K562 (cell line): ENCODE data around the gene SYNCRIP. TPM values are rescaled to one million over a fixed set of nuclear protein-coding genes. Genes with fewer than 3 reads are reported as not detected.

Source experiments
- DPF2 ChIP-seq: fragments of 450-650 bp; IDR thresholded peaks from 2 replicates; pipeline ENCODE4 v1.6.1; 2016
- FOXK1 ChIP-seq: sonication (generic); formaldehyde crosslinking; IDR thresholded peaks from 2 replicates; pipeline ENCODE4 v1.8.0; 2022; ENCODE audit warnings: missing genetic modification reagents, mild to moderate bottlenecking, borderline replicate concordance
- GATAD2A ChIP-seq: fragments of 450-650 bp; IDR thresholded peaks from 2 replicates; pipeline ENCODE4 v1.6.1; 2017
- HEY1 ChIP-seq: fragments of 250-450 bp; sonication (Bioruptor Pico); IDR thresholded peaks from 2 replicates; pipeline ENCODE4 v1.5.0; 2020; ENCODE audit warnings: mild to moderate bottlenecking, moderate library complexity, borderline replicate concordance
- KHSRP ChIP-seq: fragments of 450-650 bp; IDR thresholded peaks from 2 replicates; pipeline ENCODE4 v1.6.1; 2017
- LEF1 ChIP-seq: fragments of 450-650 bp; IDR thresholded peaks from 2 replicates; pipeline ENCODE4 v1.6.1; 2016; ENCODE audit warnings: mild to moderate bottlenecking
- PRPF4 ChIP-seq: fragments of 200-400 bp; formaldehyde crosslinking; IDR thresholded peaks from one replicate; pipeline ENCODE4 v1.6.1; 2017; ENCODE audit warnings: low read length, low read depth, mild to moderate bottlenecking; ENCODE audit not compliant: insufficient read depth, poor library complexity, severe bottlenecking
- RBM14 ChIP-seq: fragments of 200-400 bp; formaldehyde crosslinking; IDR thresholded peaks from 2 replicates; pipeline ENCODE4 v1.6.1; 2018; ENCODE audit warnings: low read depth, mild to moderate bottlenecking, low read length, moderate library complexity, borderline replicate concordance; ENCODE audit not compliant: insufficient read depth
- TCF7 ChIP-seq: sonication (generic); IDR thresholded peaks from 2 replicates; pipeline ENCODE4 v1.6.1; 2016; ENCODE audit warnings: antibody characterized with exemption, borderline replicate concordance
- ZBTB49 ChIP-seq: sonication (generic); formaldehyde crosslinking; IDR thresholded peaks from 2 replicates; pipeline ENCODE4 v1.8.0; 2022; ENCODE audit warnings: missing genetic modification reagents, mild to moderate bottlenecking, borderline replicate concordance
- ZBTB9 ChIP-seq: fragments of 450-650 bp; formaldehyde crosslinking; IDR thresholded peaks from 2 replicates; pipeline ENCODE4 v1.4.0; 2020; ENCODE audit warnings: mild to moderate bottlenecking, moderate library complexity
- ZNF174 ChIP-seq: fragments of 250-450 bp; sonication (Bioruptor Pico); IDR thresholded peaks from 2 replicates; pipeline ENCODE4 v1.4.0; 2020; ENCODE audit warnings: mild to moderate bottlenecking
- polyA plus RNA-seq, 8 experiments: library from polyadenylated mRNA; depleted of rRNA in 4 of 8; stranded (reverse) in 5 of 8; unstranded in 3 of 8; fragments of >200 nt; fragmentation: Nextera tagmentation in 2 of 8; fragmentation: Illumina TruSeq in 1 of 8; extraction: Ambion mirVana in 2 of 8; extraction: Trizol in 1 of 8; gene quantifications; 2 replicates each; pipeline versions ENCODE4 v1.2.1 to v1.2.3, GENCODE V29; 2011 to 2014; ENCODE audit warnings: inconsistent platforms in 1 of 8, missing spikeins in 1 of 8
- total RNA-seq, 7 experiments: library from RNA; depleted of rRNA in 6 of 7; stranded (reverse); fragments of >200 nt in 6 of 7; fragmentation: Illumina TruSeq in 2 of 7; extraction: Trizol in 2 of 7; gene quantifications; 2 replicates each; pipeline versions ENCODE4 v1.2.1 to v1.2.3, GENCODE V29; 2011 to 2021; ENCODE audit warnings: low replicate concordance in 1 of 7
- TF ChIP-seq, protein P1 (sequence below): fragments of 250-450 bp; sonication (Bioruptor Pico); IDR thresholded peaks from 2 replicates; pipeline ENCODE4 v1.5.0; 2021
- TF ChIP-seq, protein P2 (sequence below), 2 experiments: fragments of 150-350 bp in 1 of 2; IDR thresholded peaks; 2 replicates each; pipeline ENCODE4 v1.6.1; 2012 to 2016; ENCODE audit warnings: low read depth in 2 of 2, low read length in 2 of 2, mild to moderate bottlenecking in 1 of 2, moderate library complexity in 1 of 2
- TF ChIP-seq, protein P3 (sequence below): fragments of 250-450 bp; sonication (Bioruptor Pico); IDR thresholded peaks from 2 replicates; pipeline ENCODE4 v1.8.0; 2021; ENCODE audit warnings: mild to moderate bottlenecking, moderate library complexity
- TF ChIP-seq, protein P4 (sequence below): fragments of 450-650 bp; conservative IDR thresholded peaks from 2 replicates; pipeline ENCODE4 v1.6.1; 2016; ENCODE audit warnings: missing genetic modification characterization, low read depth, mild to moderate bottlenecking, control low read depth, missing compliant biosample characterization

Gene SYNCRIP
- total and polyA plus RNA-seq, 9 of the 15 experiments (the other 6 are each of a cell fraction or from before 2014, with no cell fraction given) = 46.5 to 295 (median 140) TPM

- TF ChIP-seq, protein P1, sequence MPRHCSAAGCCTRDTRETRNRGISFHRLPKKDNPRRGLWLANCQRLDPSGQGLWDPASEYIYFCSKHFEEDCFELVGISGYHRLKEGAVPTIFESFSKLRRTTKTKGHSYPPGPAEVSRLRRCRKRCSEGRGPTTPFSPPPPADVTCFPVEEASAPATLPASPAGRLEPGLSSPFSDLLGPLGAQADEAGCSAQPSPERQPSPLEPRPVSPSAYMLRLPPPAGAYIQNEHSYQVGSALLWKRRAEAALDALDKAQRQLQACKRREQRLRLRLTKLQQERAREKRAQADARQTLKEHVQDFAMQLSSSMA (CRISPR knock-in tag) = no peak
- TF ChIP-seq PRPF4 (no peak), ZBTB49 (CRISPR knock-in tag) (no peak), GATAD2A (no peak), HEY1 (no peak), TCF7 (no peak), KHSRP (no peak), ZBTB9 (peak; percentile 81; the same call in 1 of the 2 replicates), LEF1 (no peak), FOXK1 (CRISPR knock-in tag) (peak; percentile 85; the same call in 1 of the 2 replicates), ZNF174 (CRISPR knock-in tag) (no peak), DPF2 (no peak; the same call in 1 of the 2 replicates), RBM14 (0 out of 2 replicates have a peak, but pooled peaks have one; percentile 39)
- TF ChIP-seq, protein P2, sequence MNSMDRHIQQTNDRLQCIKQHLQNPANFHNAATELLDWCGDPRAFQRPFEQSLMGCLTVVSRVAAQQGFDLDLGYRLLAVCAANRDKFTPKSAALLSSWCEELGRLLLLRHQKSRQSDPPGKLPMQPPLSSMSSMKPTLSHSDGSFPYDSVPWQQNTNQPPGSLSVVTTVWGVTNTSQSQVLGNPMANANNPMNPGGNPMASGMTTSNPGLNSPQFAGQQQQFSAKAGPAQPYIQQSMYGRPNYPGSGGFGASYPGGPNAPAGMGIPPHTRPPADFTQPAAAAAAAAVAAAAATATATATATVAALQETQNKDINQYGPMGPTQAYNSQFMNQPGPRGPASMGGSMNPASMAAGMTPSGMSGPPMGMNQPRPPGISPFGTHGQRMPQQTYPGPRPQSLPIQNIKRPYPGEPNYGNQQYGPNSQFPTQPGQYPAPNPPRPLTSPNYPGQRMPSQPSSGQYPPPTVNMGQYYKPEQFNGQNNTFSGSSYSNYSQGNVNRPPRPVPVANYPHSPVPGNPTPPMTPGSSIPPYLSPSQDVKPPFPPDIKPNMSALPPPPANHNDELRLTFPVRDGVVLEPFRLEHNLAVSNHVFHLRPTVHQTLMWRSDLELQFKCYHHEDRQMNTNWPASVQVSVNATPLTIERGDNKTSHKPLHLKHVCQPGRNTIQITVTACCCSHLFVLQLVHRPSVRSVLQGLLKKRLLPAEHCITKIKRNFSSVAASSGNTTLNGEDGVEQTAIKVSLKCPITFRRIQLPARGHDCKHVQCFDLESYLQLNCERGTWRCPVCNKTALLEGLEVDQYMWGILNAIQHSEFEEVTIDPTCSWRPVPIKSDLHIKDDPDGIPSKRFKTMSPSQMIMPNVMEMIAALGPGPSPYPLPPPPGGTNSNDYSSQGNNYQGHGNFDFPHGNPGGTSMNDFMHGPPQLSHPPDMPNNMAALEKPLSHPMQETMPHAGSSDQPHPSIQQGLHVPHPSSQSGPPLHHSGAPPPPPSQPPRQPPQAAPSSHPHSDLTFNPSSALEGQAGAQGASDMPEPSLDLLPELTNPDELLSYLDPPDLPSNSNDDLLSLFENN (IDR thresholded peaks at IDR 0.05; ENCODE audit: low read depth in 2 of 2, low read length in 2 of 2) = no peak
- TF ChIP-seq, protein P3, sequence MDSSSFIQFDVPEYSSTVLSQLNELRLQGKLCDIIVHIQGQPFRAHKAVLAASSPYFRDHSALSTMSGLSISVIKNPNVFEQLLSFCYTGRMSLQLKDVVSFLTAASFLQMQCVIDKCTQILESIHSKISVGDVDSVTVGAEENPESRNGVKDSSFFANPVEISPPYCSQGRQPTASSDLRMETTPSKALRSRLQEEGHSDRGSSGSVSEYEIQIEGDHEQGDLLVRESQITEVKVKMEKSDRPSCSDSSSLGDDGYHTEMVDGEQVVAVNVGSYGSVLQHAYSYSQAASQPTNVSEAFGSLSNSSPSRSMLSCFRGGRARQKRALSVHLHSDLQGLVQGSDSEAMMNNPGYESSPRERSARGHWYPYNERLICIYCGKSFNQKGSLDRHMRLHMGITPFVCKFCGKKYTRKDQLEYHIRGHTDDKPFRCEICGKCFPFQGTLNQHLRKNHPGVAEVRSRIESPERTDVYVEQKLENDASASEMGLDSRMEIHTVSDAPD (CRISPR knock-in tag) = no peak
- TF ChIP-seq, protein P4, sequence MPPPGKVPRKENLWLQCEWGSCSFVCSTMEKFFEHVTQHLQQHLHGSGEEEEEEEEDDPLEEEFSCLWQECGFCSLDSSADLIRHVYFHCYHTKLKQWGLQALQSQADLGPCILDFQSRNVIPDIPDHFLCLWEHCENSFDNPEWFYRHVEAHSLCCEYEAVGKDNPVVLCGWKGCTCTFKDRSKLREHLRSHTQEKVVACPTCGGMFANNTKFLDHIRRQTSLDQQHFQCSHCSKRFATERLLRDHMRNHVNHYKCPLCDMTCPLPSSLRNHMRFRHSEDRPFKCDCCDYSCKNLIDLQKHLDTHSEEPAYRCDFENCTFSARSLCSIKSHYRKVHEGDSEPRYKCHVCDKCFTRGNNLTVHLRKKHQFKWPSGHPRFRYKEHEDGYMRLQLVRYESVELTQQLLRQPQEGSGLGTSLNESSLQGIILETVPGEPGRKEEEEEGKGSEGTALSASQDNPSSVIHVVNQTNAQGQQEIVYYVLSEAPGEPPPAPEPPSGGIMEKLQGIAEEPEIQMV (tag) = no peak
These were observed 49.1 kb downstream of the SYNCRIP start, which contains the start of gene SNX14 (continued) for GRCh38 chr6:85593438-85594196.
